Measurements from ENCODE around the gene RBBP4. TPM values are rescaled to one million over a fixed set of nuclear protein-coding genes. Genes with fewer than 3 reads are reported as not detected.
A peak's percentile ranks its signal among the peaks of the same experiment; 100 is the strongest.

Gene RBBP4
- total and polyA plus RNA-seq, 5 donors from 2014 or later: 139 to 312 (median 286) TPM

GRCh38 chr1:32701951-32702598 lies 51.1 kb downstream of the RBBP4 start:
- no peaks in the 10 kb centered on the region for H3K36me3 Mint-ChIP-seq
- Histone ChIP-seq H3K4me3 (ENCODE audit: low read depth, low read length) (no peak overlapping the region), H3K36me3 (ENCODE audit: control insufficient read depth, insufficient read depth, low read length) (no peaks in the 10 kb centered on the region), H3K4me1 (ENCODE audit: control insufficient read depth, insufficient read depth, low read length, poor library complexity, severe bottlenecking) (peaks cover 9% of the 10 kb centered on the region), H3K27me3 (ENCODE audit: control insufficient read depth, insufficient read depth, low read length) (peaks cover 12% of the 10 kb centered on the region), H3K27ac (ENCODE audit: insufficient read depth, low read length, poor library complexity, severe bottlenecking) (no peak overlapping the region), H3K9me3 (ENCODE audit: control insufficient read depth in 2 of 2, low read length in 2 of 2) (no peaks in the 10 kb centered on the region)
- ATAC-seq (ENCODE audit: low read depth in 2 of 2) (no peak), DNase-seq (no peak)
- peak overlapping the region in 1 of 3 donors; percentile 18 for H3K27ac Mint-ChIP-seq
- H3K9me3 Mint-ChIP-seq: no peaks in the 10 kb centered on the region
- peak overlapping the region in 3 of 4 donors; percentile 11 to 59 (median 30) for H3K4me3 Mint-ChIP-seq
- peaks cover 0 to 15% (median 2%) of the 10 kb centered on the region in 4 donors for H3K4me1 Mint-ChIP-seq
- H3K27me3 Mint-ChIP-seq: peaks cover 57% of the 10 kb centered on the region

- Mint-ChIP-seq H3K27ac (peak within 1 kb of the TSS in 1 of 3 donors; percentile 18), H3K27me3 (peaks cover 62% of the 10 kb centered on the region)
- peak in 1 of 3 donors; percentile 29 for DNase-seq
Observed at GRCh38 chr1:32702599-32703478, 51.8 kb downstream of the RBBP4 start, which contains the start of gene SYNC. SYNC (minus strand) TSS chr1:32702770; CDS start chr1:32702660, 110 bp downstream.

GRCh38 chr1:32703479-32704291 lies 52.7 kb downstream of the RBBP4 start:
- H3K4me1 ChIP-seq (ENCODE audit: control insufficient read depth, insufficient read depth, low read length, poor library complexity, severe bottlenecking): peaks cover 9% of the 10 kb centered on the region
- DNase-seq (no peak), ATAC-seq (ENCODE audit: low read depth in 2 of 2) (no peak)
- H3K4me3 ChIP-seq (ENCODE audit: low read depth, low read length): no peak overlapping the region
- peaks cover 12% of the 10 kb centered on the region for H3K27me3 ChIP-seq (ENCODE audit: control insufficient read depth, insufficient read depth, low read length)
- no peak overlapping the region for H3K27ac ChIP-seq (ENCODE audit: insufficient read depth, low read length, poor library complexity, severe bottlenecking)
- Mint-ChIP-seq H3K4me1 (peaks cover 0 to 15% (median 2%) of the 10 kb centered on the region in 4 donors), H3K36me3 (no peaks in the 10 kb centered on the region), H3K4me3 (peak overlapping the region in 2 of 4 donors; percentile 26 to 56), H3K27ac (no peak overlapping the region), H3K9me3 (no peaks in the 10 kb centered on the region), H3K27me3 (peaks cover 56% of the 10 kb centered on the region)
- no peaks in the 10 kb centered on the region for H3K36me3 ChIP-seq (ENCODE audit: control insufficient read depth, insufficient read depth, low read length)
- no peaks in the 10 kb centered on the region for H3K9me3 ChIP-seq (ENCODE audit: control insufficient read depth in 2 of 2, low read length in 2 of 2)

More at GRCh38 chr1:32702599-32703478, 51.8 kb downstream of the RBBP4 start, which contains the start of gene SYNC:
- Histone ChIP-seq H3K9me3 (ENCODE audit: control insufficient read depth in 2 of 2, low read length in 2 of 2) (no peaks in the 10 kb centered on the region), H3K36me3 (ENCODE audit: control insufficient read depth, insufficient read depth, low read length) (no peaks in the 10 kb centered on the region), H3K4me3 (ENCODE audit: low read depth, low read length) (no peak within 1 kb of the TSS), H3K4me1 (ENCODE audit: control insufficient read depth, insufficient read depth, low read length, poor library complexity, severe bottlenecking) (peaks cover 9% of the 10 kb centered on the region), H3K27me3 (ENCODE audit: control insufficient read depth, insufficient read depth, low read length) (peaks cover 12% of the 10 kb centered on the region), H3K27ac (ENCODE audit: insufficient read depth, low read length, poor library complexity, severe bottlenecking) (no peak within 1 kb of the TSS)
- Mint-ChIP-seq H3K4me1 (peaks cover 0 to 15% (median 2%) of the 10 kb centered on the region in 4 donors), H3K9me3 (no peaks in the 10 kb centered on the region), H3K4me3 (peak within 1 kb of the TSS in 3 of 4 donors; percentile 11 to 59 (median 56)), H3K36me3 (no peaks in the 10 kb centered on the region)
- no peak for ATAC-seq (ENCODE audit: low read depth in 2 of 2)

GRCh38 chr1:32705516-32705915 lies 54.5 kb downstream of the RBBP4 start:
- DNase-seq (no peak), ATAC-seq (ENCODE audit: low read depth in 2 of 2) (no peak)
- Histone ChIP-seq H3K4me3 (ENCODE audit: low read depth, low read length) (no peak overlapping the region), H3K36me3 (ENCODE audit: control insufficient read depth, insufficient read depth, low read length) (no peaks in the 10 kb centered on the region), H3K4me1 (ENCODE audit: control insufficient read depth, insufficient read depth, low read length, poor library complexity, severe bottlenecking) (peaks cover 9% of the 10 kb centered on the region), H3K27me3 (ENCODE audit: control insufficient read depth, insufficient read depth, low read length) (peaks cover 12% of the 10 kb centered on the region), H3K9me3 (ENCODE audit: control insufficient read depth in 2 of 2, low read length in 2 of 2) (no peaks in the 10 kb centered on the region), H3K27ac (ENCODE audit: insufficient read depth, low read length, poor library complexity, severe bottlenecking) (no peak overlapping the region)
- no peak overlapping the region for H3K4me3 Mint-ChIP-seq
- H3K36me3 Mint-ChIP-seq: no peaks in the 10 kb centered on the region
- H3K27ac Mint-ChIP-seq: no peak overlapping the region
- H3K9me3 Mint-ChIP-seq: no peaks in the 10 kb centered on the region
- peaks cover 50% of the 10 kb centered on the region for H3K27me3 Mint-ChIP-seq
- H3K4me1 Mint-ChIP-seq: peaks cover 0 to 13% (median 3%) of the 10 kb centered on the region in 4 donors

GRCh38 chr1:32706491-32706890 lies 55.5 kb downstream of the RBBP4 start:
- Histone ChIP-seq H3K36me3 (ENCODE audit: control insufficient read depth, insufficient read depth, low read length) (no peaks in the 10 kb centered on the region), H3K27me3 (ENCODE audit: control insufficient read depth, insufficient read depth, low read length) (peaks cover 12% of the 10 kb centered on the region), H3K9me3 (ENCODE audit: control insufficient read depth in 2 of 2, low read length in 2 of 2) (no peaks in the 10 kb centered on the region), H3K4me3 (ENCODE audit: low read depth, low read length) (no peak overlapping the region), H3K27ac (ENCODE audit: insufficient read depth, low read length, poor library complexity, severe bottlenecking) (no peak overlapping the region), H3K4me1 (ENCODE audit: control insufficient read depth, insufficient read depth, low read length, poor library complexity, severe bottlenecking) (peaks cover 9% of the 10 kb centered on the region)
- no peaks in the 10 kb centered on the region for H3K36me3 Mint-ChIP-seq
- no peak overlapping the region for H3K4me3 Mint-ChIP-seq
- ATAC-seq (ENCODE audit: low read depth in 2 of 2): no peak
- H3K27me3 Mint-ChIP-seq: peaks cover 43% of the 10 kb centered on the region
- H3K4me1 Mint-ChIP-seq: peaks cover 0 to 13% (median 4%) of the 10 kb centered on the region in 4 donors
- no peaks in the 10 kb centered on the region for H3K9me3 Mint-ChIP-seq
- DNase-seq: no peak
- H3K27ac Mint-ChIP-seq: no peak overlapping the region

GRCh38 chr1:32709075-32709474 lies 58.1 kb downstream of the RBBP4 start:
- H3K27me3 Mint-ChIP-seq: peaks cover 29% of the 10 kb centered on the region
- no peaks in the 10 kb centered on the region for H3K36me3 Mint-ChIP-seq
- no peaks in the 10 kb centered on the region for H3K9me3 ChIP-seq (ENCODE audit: control insufficient read depth in 2 of 2, low read length in 2 of 2)
- H3K27me3 ChIP-seq (ENCODE audit: control insufficient read depth, insufficient read depth, low read length): peaks cover 2% of the 10 kb centered on the region
- H3K4me3 Mint-ChIP-seq: no peak overlapping the region
- DNase-seq (no peak), ATAC-seq (ENCODE audit: low read depth in 2 of 2) (no peak)
- H3K9me3 Mint-ChIP-seq: peaks cover 0 to 2% (median 0%) of the 10 kb centered on the region in 7 donors
- H3K4me1 Mint-ChIP-seq: peaks cover 0 to 4% (median 0%) of the 10 kb centered on the region in 4 donors
- no peak overlapping the region for H3K27ac ChIP-seq (ENCODE audit: insufficient read depth, low read length, poor library complexity, severe bottlenecking)
- no peak overlapping the region for H3K4me3 ChIP-seq (ENCODE audit: low read depth, low read length)
- no peaks in the 10 kb centered on the region for H3K36me3 ChIP-seq (ENCODE audit: control insufficient read depth, insufficient read depth, low read length)
- H3K4me1 ChIP-seq (ENCODE audit: control insufficient read depth, insufficient read depth, low read length, poor library complexity, severe bottlenecking): peaks cover 6% of the 10 kb centered on the region
- H3K27ac Mint-ChIP-seq: no peak overlapping the region

- Histone ChIP-seq H3K4me1 (ENCODE audit: control insufficient read depth, insufficient read depth, low read length, poor library complexity, severe bottlenecking) (peaks cover 6% of the 10 kb centered on the region), H3K4me3 (ENCODE audit: low read depth, low read length) (no peak overlapping the region), H3K9me3 (ENCODE audit: control insufficient read depth in 2 of 2, low read length in 2 of 2) (no peaks in the 10 kb centered on the region), H3K27ac (ENCODE audit: insufficient read depth, low read length, poor library complexity, severe bottlenecking) (no peak overlapping the region), H3K36me3 (ENCODE audit: control insufficient read depth, insufficient read depth, low read length) (no peaks in the 10 kb centered on the region), H3K27me3 (ENCODE audit: control insufficient read depth, insufficient read depth, low read length) (peaks cover 2% of the 10 kb centered on the region)
- no peaks in the 10 kb centered on the region for H3K36me3 Mint-ChIP-seq
- no peak for ATAC-seq (ENCODE audit: low read depth in 2 of 2)
- peaks cover 0 to 2% (median 0%) of the 10 kb centered on the region in 7 donors for H3K9me3 Mint-ChIP-seq
- peaks cover 25% of the 10 kb centered on the region for H3K27me3 Mint-ChIP-seq
- H3K4me1 Mint-ChIP-seq: peaks cover 0 to 4% (median 0%) of the 10 kb centered on the region in 4 donors
- H3K4me3 Mint-ChIP-seq: no peak overlapping the region
- DNase-seq: no peak
- H3K27ac Mint-ChIP-seq: no peak overlapping the region
Observed at GRCh38 chr1:32709476-32709875, 58.5 kb downstream of the RBBP4 start.

Data from CD4-positive, CD25-positive, alpha-beta regulatory T cell (primary cell).